NOMO-1 treated with dmso at 0.1 percent for 144 hours (cell line): ENCODE data around the gene CTXND2.
"Not testable (repeated sequence)": the region's sequence is repeated elsewhere in the genome, so short reads cannot be mapped to it uniquely, and the experiment has no call there.

Source experiments
- DNase-seq: peaks from one replicate; lab custom pipeline; 2025; ENCODE audit not compliant: unreplicated experiment; lab: John Stamatoyannopoulos, UW

The CTXND2 gene

DNA sequence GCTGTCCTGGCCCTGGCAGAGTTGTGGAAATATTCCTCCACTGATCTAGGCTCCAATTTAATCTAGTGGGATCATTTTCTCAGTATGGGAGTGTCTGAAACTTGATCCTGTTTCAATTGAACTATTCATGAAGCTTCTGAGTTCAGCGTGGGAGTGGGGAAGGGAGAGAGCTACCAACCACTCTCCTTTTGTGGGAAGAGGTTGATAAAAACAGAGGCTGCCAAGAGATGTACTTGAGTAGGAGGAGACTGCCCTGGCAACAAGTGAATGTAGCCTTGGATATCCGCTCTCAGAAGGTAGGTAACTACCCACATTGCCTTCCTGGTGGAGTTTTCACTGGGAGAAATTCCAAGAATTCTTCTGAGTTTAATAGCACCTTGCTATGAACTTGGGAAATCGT is at the start of gene CTXND2:
CTXND2 (plus strand) TSS at position 119 of the 400 bp plus-strand sequence. CDS start 25,179 bp downstream, outside the sequence.
- DNase-seq: no peak

DNA sequence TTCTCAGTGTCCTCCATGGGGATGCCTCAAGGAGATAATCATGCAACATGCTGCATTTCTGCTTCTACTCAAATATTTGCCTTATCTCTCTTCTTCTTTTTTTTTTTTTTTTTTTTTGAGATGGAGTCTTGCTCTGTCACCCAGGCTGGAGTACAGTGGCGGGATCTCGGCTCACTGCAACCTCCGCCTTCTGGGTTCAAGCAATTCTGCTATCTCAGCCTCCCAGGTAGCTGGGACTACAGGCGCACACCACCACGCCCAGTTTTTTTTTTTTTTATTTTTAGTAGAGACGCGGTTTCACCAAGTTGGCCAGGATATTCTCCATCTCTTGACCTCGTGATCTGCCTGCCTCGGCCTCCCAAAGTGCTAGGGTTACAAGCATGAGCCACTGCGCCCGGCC is 46.1 kb upstream of the CTXND2 start:
- DNase-seq: not testable (repeated sequence)

DNA sequence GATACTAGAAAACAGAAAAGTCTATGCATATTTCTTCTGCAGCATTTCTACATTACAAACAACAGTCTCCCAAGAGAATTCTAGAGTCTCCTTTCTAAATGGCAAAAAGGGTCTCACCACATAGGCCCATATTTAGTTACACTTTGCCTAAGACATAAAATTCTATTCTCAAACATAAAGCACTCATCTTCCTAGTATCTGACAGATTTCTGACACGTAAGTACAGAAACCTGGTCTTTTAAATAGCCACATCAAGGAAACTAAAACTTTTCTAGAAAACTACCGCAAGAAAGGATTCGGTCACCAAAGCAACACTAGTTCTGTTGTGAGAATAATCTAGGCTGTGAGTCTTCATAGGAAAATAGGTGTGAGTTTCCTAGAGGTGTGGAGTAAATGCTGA is 45.3 kb upstream of the CTXND2 start:
- no peak for DNase-seq

DNA sequence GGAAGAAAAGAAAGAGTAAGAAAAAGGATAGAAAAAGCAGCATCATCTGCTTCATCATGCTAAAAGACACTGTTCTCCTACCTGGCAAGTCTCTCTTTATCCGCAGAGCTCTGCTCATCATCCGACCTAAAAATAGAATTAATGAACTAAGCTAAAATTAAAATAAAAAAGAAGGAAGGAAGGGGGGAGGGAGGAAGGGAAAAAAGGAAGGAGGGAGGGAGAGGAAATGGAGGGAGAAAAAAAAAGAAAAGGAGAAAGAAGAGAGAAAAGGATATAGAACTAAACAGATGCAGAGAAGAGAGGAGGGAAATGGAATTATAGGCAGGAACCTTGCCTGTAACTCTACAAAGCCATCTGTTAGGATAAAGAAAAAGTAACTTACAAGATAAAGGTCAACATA is 44.6 kb upstream of the CTXND2 start:
- DNase-seq: no peak

DNA sequence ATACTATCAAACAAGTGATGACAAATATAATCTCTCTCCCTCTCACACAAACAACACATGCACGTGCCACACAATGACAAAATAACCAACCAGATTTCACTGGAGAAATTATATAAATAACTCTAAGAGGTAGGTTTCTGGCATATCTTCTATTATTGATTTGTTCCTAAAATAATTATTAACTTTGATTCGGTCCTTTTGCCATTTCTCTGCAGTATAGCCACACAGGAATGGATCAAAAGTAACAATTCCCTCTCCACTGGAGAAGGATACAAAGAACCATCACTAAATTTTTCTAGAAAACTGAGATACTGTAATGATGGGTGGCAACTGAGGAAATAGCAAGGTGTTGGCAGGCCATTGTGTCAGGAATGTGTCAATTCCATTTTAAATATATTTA is 44.0 kb upstream of the CTXND2 start:
- DNase-seq: no peak

DNA sequence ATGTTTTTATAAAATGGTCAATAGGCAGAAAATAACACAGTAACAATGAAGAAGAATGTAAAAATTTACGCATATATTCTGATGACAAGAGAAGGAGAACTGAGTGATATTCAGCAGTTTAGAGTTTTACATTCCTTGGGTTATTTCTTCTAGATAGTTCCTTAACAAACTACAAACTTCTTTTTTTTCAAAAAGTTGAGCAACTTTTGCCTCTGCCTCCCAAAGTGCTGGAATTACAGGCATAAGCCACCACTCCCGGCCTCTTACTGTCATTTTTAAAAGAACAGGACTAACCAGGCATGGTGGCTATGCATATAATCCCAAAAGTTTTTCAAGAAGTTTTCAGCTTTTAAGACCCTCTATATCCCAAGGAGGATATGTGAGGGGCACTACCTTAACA is 43.5 kb upstream of the CTXND2 start:
- no peak for DNase-seq

DNA sequence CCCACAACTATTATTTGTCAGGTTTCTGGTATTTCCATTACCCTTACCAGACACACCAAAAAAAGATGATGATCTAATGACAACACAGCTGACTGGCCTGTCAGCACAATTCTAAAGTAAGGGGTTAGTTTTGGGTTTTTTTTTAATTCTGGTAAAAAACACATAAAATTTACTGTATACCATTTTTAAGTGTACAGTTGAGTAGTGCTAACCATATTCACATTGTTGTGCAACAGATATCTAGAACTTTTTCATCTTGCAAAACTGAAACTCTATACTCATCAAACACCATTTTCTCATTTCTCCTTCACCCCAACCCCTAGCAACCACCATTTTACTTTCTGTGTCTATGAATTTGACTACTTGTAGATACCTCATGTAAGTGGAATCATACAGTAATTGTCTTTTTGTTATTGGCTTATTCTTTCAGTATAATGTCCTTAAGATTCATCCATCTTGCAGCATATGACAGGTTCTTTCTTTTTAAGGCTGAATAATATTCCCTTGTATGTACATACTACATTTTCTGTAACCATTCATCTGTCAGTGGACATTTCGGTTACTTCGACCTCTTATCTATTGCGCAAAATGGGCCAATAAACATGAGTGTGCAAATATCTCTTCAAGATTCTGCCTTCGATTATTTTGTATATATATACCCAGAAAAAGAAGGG is 40.3 kb upstream of the CTXND2 start:
- no peak for DNase-seq

DNA sequence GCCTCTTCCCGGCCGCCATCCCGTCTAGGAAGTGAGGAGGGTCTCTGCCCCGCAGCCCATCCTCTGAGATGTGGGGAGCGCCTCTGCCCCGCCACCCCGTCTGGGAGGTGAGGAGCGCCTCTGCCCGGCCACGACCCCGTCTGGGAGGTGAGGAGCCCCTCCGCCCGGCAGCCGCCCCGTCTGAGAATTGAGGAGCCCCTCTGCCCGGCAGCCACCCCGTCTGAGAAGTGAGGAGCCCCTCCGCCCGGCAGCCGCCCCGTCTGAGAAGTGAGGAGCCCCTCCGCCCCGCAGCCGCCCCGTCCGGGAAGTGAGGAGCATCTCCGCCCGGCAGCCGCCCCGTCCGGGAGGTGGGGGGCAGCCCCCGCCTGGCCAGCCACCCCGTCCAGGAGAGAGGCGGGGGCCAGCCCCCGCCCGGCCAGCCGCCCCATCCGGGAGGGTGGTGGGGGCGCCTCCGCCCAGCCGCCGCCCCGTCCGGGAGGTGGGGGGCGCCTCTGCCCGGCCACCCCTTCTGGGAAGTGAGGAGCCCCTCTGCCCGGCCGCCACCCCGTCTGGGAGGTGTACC is 36.1 kb upstream of the CTXND2 start:
- not testable (repeated sequence) for DNase-seq

DNA sequence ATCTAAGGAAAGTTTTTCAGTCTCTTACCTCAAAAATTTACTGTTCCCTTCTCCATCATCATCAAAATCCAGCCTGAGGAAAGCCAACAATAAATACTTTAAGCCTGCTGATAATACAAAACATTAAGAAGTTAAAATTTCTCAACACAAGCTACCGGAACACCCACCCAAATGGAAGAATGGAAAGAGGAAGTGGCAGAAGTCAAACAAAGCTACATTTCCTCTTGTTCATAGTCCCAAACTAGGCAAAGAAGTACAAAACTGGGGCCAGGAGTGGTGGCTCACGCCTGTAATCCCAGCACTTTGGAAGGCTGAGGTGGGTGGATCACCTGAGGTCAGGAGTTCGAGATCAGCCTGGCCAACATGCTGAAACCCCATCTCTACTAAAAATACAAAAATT is 34.2 kb upstream of the CTXND2 start:
- DNase-seq: peak; percentile 52

DNA sequence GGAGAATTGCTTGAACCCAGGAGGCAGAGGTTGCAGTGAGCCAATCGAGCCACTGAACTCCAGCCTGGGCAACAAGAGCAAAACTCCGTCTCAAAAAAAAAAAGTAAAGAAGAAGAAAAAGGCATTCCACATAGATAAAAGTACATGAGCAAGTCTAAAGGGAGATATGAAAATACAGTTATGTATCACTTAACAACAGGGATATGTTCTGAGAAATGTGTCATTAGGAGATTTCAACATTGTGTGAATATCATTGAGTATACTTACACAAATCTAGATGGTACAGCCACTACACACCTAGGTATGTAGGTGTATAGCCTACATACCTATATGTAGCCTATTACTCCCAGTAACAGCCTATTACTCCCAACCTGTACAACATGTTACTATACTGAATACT is 23.2 kb upstream of the CTXND2 start:
- no peak for DNase-seq

DNA sequence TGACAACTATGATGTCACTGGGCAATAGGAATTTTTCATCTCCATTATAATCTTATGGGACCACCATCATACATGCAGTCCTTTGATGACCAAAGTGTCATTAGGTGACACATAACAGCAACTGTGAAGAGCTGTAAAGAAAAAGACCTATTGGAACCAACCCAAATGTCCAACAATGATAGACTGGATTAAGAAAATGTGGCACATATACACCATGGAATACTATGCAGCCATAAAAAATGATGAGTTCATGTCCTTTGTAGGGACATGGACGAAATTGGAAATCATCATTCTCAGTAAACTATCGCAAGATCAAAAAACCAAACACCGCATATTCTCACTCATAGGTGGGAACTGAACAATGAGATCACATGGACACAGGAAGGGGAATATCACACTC is 22.7 kb upstream of the CTXND2 start:
- DNase-seq: not testable (repeated sequence)

DNA sequence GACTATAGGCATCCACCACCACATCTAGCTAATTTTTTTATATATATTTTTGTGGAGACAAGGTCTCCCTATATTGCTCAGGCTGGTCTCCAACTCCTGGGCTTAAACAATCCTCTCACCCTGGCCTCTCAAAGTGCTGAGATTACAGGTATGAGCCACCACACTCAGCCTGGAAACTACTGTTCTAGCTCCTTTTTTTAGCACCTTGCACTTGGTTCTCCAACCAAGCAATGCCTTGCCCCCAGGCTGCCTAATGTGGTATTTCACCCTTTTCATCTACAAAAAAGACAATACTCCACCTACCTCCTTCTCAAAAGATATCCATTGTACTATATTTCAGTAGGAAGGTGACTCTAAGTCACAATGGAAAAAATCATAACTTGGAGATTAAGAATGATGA is 17.3 kb upstream of the CTXND2 start:
- DNase-seq: no peak

DNA sequence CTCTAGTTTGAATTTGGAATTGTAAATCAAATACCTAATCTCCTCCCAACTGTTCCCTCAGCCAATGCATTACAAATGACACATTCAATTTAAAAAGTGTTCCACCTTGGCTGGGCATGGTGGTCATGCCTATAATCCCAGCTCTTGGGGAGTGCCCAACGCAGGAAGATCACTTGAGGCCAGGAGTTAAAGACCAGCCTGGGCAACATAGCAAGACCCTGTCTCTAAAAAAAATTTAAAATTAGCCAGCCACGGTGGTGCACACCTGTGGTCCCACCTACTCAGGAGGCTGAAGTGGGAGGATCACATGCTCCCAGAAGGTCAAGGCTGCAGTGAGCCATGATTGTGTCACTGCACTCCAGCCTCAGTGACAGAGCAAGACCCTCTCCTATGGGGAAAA is 14.4 kb upstream of the CTXND2 start:
- DNase-seq: no peak

DNA sequence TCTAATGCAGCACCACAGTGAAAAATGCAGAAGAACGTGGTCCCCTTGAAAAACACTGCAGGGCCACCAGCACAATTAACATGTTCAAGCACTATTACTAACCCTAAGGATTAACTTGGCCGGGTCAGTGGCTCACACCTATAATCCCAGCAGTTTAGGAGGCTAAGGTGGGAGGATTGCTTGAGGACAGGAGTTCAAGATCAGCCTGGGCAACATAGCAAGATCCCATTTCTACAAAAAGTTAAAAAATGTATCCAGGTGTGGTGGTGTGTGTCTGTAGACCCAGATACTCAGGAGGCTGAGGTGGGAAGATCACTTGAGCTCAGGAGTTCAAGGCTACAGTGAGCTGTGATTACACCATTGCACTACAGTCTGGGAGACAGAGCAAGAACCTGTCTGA is 13.4 kb upstream of the CTXND2 start:
- DNase-seq: no peak

DNA sequence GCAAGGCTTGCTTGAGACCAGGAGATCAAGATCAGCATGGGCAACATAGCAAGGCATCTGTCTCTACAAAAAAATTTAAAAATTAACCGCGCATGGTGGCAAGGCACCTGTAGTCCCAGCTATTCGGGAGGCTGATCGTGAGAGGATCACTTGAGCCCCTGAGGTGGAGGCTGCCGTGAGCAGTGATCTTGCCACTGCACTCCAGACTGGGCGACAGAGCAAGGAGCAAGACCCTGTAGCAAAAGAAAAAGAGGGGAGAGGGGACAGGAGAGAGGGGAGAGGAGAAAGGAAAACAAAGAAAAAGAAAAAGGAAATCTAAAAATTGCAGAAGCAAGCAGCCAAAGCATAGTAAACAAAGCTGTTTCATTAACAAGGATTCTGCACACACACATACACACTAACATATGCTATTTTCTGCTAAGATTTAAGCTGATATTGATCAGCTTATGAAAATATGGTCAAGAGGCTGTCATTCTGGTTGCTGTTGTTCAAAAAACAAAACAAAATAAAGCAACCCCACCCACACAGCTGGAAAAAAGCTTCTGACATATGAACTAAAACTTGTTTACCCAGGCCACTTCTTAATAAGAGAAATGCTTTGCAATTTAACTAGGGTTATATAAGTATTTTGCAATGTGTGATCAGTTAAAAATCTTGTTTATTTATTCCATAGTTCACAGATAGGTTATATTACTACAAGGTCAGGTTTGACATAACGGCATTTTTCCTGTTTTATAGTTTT is 12.3 kb upstream of the CTXND2 start:
- no peak for DNase-seq

DNA sequence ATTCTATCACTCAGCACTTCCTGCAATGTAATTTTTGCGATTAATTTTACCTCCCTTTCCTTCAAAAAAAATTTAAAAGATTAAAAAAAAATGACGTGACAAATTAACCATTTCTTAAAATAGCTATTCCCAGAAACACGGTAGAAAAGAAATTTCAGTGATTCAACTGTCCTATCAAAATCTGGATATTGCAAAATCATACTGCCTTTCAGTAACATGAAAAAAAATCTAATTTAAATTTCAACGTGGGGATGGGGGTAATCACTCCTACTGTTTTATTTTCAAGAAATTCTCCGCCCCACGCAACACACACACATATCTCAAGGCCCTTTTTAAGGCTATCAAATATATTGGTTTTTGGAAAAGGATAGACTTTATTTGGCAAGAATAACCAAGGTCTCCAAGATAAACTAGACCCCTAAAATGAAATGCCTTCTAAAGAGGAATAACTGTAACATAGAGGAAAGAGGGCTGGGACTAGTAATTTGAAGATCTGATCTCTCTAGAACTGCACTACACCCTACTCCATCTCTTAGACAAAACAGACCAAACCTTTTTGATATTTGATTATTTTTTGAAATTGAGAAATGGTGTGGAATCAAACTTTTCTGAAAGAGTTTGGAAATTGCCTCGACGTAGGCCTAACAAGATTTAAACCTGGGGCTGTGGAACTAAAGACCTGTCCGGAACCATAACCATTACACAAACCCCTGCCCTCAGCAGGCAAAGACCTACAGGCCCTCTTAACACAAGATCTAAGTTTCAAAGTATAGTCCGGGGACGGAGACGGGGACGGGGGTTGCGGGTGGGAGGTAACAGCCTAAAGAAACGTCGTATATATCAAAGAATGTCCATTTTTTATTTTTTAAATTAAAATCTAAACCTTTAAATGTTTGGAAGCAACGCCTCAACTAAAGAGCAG is 11.5 kb upstream of the CTXND2 start:
- DNase-seq: no peak

DNA sequence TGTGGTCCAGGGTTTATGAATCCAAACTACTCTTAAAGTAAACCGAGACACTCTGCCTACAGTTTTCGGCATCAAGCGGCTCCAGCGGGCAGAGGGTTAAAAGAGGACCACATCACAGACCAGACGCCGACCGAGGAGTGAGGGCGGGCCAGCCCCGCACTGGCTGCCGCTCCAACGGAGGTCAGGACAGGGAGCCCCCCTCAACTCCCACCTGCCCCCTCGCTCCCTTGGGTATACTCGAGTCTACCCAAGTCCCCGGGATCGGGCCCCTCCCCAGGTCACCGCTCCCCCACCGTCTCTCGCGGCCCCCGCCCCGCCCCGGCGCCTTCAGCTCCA is 10.8 kb upstream of the CTXND2 start:
- DNase-seq: peak; percentile 27

DNA sequence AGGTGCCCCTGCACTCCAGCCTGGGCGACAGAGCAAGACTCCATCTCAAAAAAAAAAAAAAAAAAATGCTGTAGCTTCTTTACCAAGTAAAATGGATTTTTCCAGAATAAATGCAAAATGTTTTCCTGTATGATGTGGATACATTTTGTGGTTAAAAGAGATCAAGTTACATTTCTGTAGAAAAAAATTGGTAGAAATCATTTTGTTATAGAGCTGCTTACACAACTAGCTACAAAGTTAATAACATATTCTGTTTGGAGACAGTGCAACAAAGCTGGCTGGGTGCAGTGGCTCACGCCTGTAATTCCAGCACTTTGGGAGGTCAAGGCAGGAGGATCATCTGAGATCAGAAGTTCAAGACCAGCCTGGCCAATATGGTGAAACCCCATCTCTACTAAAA is 8.0 kb upstream of the CTXND2 start:
- DNase-seq: not testable (repeated sequence)

DNA sequence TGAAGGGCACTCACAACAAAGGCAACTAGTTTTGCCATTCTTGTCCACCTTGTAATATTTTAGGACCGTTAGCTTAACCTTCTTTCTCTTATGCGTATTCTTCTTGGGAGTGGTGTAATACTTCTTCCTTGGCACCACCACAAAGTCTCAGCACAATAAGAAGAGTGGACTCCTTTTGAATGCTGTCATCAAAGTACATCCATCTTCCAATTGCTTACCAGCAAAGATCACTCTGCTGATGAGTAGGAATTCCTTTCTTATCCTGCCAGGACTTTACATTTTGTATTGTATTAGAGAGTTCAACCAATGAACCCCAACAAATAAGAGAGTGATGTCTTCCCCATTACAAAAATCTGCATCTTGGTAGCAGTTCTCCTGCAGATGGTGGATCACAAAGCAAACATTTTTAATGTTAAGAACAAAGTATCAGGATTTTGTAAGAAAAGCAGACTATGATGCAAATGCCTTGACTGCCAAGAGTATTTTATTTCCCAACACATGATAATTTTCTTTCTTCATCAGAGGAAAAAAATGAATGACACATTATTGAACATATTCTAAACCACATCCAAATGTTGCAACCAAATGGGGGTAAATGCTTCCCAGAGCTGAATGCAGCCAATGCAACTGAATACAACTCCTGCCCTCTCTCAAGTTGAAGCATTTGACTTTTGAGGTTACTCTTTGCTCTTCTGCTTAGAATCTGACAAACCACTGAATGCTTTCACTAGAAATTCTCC is 5.4 kb upstream of the CTXND2 start:
- peak; percentile 70 for DNase-seq

DNA sequence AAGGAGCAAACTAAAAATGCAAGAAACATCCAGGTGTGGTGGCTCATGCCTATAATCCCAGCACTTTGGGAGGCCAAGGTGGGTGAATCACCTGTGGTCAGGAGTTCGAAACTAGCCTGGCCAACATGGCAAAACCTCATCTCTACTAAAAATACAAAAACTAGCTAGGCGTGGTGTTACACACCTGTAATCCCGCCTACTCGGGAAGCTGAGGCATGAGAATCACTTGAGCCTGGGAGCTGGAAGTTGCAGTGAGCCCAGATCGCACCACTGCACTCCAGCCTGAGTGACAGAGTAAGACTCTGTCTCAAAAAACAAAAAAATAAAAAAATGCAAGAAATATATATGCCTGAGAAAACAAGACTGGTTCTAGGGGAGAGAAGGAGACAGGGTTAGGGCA is 3.8 kb upstream of the CTXND2 start:
- not testable (repeated sequence) for DNase-seq

DNA sequence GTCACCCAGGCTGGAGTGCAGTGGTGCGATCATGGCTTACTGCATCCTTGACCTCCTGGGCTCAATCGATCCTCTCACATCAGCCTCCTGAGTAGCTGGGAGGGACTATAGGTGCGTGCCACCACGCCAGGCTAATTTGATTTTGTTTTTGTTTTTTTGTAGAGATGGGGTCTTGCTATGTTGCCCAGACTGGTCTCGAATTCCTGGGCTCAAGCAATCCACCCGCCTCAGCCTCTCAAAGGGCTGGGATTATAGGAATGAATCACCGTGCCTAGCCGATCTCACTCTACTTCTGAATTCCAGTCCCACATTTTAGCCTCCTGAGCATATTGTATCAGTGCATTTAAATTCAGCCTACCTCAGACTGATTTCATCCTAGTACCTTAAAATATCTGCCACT is 1.8 kb downstream of the CTXND2 start:
- no peak for DNase-seq
